Stomach smooth muscle (tissue), 2 donors: Measurements from ENCODE around the gene PLXNB2.

Source experiments
- H3K27ac ChIP-seq: one replicate; pipeline ENCODE4 v1.7.0; 2013; ENCODE audit warnings: mild to moderate bottlenecking, low read length, inconsistent platforms
- H3K27me3 ChIP-seq, 2 donors: one replicate each; pipeline ENCODE4 v1.7.0; 2013; ENCODE audit warnings: low read length in 2 of 2; ENCODE audit not compliant: insufficient read depth in 2 of 2, control insufficient read depth in 1 of 2
- H3K36me3 ChIP-seq, 2 donors: one replicate each; pipeline ENCODE4 v1.7.0; 2013; ENCODE audit warnings: low read length in 2 of 2; ENCODE audit not compliant: control insufficient read depth in 2 of 2, insufficient read depth in 2 of 2
- H3K4me1 ChIP-seq: one replicate; pipeline ENCODE4 v1.7.0; 2013; ENCODE audit warnings: low read length; ENCODE audit not compliant: control insufficient read depth, insufficient read depth
- H3K4me3 ChIP-seq, 2 donors: one replicate each; pipeline ENCODE4 v1.7.0; 2013; ENCODE audit warnings: low read length in 2 of 2
- H3K9ac ChIP-seq, 2 donors: one replicate each; pipeline ENCODE4 v1.7.0; 2013; ENCODE audit warnings: low read length in 2 of 2, mild to moderate bottlenecking in 1 of 2
- H3K9me3 ChIP-seq, 2 donors: one replicate each; pipeline ENCODE4 v1.7.0; 2013; ENCODE audit warnings: low read length in 2 of 2; ENCODE audit not compliant: control insufficient read depth in 2 of 2
- donor health status: healthy.
- donor health status: Pancreatic carcinoma.

The PLXNB2 gene

DNA sequence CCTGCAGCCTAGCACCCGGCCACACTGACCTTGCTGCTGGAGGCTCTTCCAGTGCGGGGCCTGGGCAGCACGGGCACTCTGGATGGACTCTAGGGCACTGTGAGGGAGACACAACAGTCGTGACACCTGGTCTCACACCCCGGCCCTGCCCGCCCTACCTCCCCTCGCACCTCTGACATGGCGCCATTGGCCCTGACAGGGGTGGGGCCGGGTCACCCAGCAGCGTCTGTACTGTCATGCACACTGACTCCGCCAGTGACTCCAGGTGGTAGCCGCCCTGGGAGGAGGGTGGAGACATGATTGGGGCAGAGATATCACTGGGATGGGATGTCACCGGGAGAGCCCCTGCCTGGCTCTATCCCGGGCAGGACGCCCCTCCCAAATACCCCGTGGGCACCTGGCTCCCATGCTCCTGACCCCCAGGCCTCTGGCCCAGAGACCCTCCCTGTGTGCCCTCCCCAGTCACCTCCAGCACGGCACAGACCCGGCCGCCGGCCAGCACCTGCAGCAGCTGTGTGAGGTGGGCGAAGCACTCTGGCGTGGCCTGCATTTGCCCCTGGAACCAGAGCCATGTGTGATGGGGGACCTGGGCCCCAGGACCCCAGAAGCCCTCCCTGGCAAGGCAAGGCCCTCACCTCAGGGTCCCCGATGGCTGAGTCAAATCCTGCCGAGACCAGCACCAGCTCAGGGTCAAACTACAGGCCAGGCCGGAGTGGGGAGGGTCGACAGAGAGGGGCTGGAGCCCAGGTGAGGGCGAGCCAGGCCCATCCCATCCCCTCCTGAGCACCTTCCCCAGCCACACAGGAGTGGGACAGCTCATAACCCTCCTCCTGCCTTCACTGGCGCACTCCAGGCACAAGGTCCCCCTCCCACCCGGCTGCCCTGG lies 59.0 kb downstream of the PLXNB2 start:
- H3K4me1 ChIP-seq, result peaks cover 51% of the 10 kb centered on the region
- no peak overlapping the region for H3K27ac ChIP-seq
- H3K36me3 ChIP-seq, result peaks cover 8 to 12% of the 10 kb centered on the region in 2 donors
- H3K4me3 ChIP-seq, result no peak overlapping the region
- H3K27me3 ChIP-seq, result no peaks in the 10 kb centered on the region
- no peak overlapping the region for H3K9ac ChIP-seq
- no peaks in the 10 kb centered on the region for H3K9me3 ChIP-seq

DNA sequence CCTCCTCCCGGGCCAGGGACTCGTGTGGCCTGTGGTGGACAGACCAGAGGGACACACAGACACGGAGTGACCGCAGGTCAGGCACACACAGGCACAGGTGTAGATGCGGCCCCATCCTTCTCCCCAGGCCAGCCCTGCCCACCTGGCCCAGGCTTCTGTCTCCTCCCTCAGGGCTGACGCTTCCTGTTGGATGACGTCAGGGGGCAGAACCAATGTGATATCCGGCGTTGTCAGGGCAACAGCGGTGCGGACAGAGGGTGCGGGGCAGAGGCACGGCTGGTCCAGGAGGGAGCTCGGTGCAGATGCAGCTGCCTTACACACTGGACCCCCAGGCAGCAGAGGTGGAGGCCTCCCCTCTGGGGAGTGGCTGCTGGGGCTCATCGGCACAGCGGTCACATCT lies 59.7 kb downstream of the PLXNB2 start:
- no peaks in the 10 kb centered on the region for H3K27me3 ChIP-seq
- no peaks in the 10 kb centered on the region for H3K9me3 ChIP-seq
- H3K27ac ChIP-seq, result no peak overlapping the region
- no peak overlapping the region for H3K4me3 ChIP-seq
- peaks cover 52% of the 10 kb centered on the region for H3K4me1 ChIP-seq
- no peak overlapping the region for H3K9ac ChIP-seq
- peaks cover 8 to 12% of the 10 kb centered on the region in 2 donors for H3K36me3 ChIP-seq

DNA sequence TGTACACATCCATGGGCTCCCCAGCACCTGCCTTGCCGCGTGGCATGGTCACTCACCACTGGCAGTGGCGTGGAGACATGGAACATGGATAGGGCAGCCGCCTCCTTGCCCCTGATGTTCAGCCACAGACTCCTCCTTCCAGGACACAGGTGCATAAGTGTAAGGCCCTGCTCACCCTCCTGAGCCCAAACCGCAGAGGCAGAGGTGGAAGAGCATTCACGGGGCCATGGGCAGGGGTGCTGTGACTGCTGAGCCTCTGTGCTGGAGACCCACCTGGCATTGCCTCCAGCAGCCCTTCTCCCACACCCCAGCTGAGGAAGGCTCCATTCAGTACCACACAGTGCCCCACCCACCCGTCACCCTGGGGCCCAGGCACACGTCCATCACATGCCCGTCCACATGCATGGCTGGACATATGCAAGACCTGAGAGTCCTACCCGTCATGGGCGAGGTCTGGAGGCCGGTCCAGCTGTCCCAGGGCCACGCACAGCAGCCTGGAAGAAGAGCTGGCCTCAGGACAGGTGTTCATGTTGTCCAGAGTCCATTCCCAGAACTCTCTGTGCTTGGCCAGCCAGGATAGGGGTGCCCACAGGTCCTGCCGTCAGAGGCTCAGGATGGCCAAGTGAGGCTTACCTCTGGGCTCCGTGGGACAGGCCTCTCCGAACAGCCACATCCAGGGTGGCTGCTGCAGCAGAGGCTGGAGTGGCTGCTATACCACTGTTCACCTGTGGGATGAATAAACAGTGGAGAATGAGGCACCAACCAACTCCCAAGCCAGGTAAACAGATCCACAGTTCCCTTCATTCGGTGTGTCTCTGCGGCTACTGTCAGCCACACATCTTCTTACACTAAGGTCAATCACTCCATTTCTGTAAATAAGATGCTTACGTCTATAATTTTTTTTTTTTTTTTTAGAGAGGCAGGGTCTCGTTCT lies 60.9 kb downstream of the PLXNB2 start:
- Histone ChIP-seq H3K4me3 (peak overlapping the region in 1 of 2 donors; percentile 97), H3K9ac (no peak overlapping the region), H3K27me3 (no peaks in the 10 kb centered on the region), H3K4me1 (peaks cover 53% of the 10 kb centered on the region), H3K36me3 (peaks cover 8 to 12% of the 10 kb centered on the region in 2 donors), H3K9me3 (no peaks in the 10 kb centered on the region), H3K27ac (no peak overlapping the region)

DNA sequence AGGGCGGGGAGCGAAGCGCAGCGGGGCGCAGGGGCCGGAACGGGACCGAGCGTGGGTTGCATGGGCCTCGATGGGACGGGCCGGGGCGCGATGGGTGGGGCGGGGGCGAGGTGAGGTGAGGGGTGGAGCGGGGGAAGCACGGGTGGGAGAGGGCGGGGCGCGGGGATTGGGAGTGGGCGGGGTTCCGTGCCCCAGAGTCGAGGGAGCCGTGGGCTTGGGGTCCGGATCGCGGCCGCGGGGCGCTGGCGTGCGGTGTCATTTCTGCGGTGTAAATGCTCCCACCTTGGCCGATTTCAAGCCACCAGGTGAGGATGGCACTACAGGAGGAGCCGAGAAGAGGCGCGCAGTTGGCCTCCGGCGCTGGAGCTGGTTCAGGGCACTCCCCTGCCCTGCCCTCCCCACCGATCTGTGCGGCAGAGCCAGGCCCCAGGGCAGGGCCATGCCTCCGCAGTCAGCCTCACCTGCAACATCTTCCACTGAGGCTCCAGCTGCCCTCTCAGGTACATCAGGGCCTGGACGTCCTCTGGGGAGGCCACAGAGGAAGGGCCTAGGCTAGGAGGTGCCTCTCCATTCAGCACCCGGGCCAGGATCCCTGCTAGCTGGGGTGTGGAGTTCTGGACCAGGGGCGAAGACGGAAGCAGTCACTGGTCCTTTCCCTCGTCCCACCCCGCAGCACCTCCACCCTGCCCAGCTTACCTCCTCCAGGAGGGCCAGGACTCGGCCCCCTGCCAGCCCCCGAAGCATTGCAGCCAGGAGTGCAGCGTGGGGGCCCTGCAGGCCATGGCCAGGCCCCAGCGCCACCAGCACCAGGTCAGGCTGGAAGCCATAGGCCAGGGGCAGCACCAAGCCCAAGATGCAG lies 62.0 kb downstream of the PLXNB2 start:
- Histone ChIP-seq H3K4me3 (peak overlapping the region; percentile 87 to 97), H3K9ac (peak overlapping the region; percentile 92 to 96), H3K9me3 (no peaks in the 10 kb centered on the region), H3K27ac (peak overlapping the region; percentile 90), H3K27me3 (no peaks in the 10 kb centered on the region), H3K4me1 (peaks cover 50% of the 10 kb centered on the region), H3K36me3 (peaks cover 8 to 13% of the 10 kb centered on the region in 2 donors)

DNA sequence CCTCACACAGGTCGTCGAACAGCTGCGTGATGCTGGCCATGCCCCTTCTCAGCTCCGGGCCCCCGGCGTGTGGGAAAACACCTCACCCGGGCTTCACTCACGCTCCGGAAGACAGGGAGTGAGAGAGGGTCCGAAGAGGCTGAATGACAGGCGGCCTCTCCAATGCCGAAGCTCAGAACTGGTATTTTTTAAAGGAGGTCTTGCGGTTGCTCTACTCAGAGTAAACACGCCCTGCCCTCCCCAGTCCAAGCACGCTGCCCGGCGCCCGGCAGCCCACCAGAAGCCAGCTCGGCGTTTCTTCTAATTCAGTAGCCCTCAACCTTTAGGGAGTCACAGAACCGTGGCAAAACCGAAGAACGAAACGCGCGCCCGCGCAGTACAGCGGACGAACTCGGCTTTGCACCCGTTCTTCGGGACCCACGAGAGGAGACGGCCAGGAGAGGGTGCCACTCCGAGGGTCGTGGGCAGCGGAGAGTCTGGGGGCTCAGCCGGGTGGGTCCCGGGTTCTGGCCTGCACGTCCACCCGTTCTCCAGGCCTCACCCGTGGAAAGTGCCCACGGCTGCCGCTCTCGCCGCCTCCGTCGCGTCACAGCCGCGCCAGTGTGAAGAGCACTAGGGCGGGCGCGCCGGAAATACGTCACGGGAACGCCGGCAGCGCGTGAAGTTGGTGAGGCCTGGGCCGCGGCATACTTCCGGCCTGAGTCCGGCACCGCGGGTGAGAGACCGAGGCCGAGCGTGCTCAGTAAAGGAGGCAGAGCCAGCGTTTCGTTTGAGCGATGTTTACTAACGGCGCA lies 62.8 kb downstream of the PLXNB2 start, which contains the start of gene TUBGCP6:
TSS of gene TUBGCP6 (minus strand) at position 604 of the 794 bp plus-strand sequence. CDS start at position 40, 564 bp downstream.
- Histone ChIP-seq H3K9ac (peak within 1 kb of the TSS; percentile 92 to 96), H3K27ac (peak within 1 kb of the TSS; percentile 90), H3K27me3 (no peaks in the 10 kb centered on the region), H3K36me3 (peaks cover 13 to 21% of the 10 kb centered on the region in 2 donors), H3K9me3 (no peaks in the 10 kb centered on the region), H3K4me1 (peaks cover 42% of the 10 kb centered on the region), H3K4me3 (peak within 1 kb of the TSS; percentile 87 to 97)

DNA sequence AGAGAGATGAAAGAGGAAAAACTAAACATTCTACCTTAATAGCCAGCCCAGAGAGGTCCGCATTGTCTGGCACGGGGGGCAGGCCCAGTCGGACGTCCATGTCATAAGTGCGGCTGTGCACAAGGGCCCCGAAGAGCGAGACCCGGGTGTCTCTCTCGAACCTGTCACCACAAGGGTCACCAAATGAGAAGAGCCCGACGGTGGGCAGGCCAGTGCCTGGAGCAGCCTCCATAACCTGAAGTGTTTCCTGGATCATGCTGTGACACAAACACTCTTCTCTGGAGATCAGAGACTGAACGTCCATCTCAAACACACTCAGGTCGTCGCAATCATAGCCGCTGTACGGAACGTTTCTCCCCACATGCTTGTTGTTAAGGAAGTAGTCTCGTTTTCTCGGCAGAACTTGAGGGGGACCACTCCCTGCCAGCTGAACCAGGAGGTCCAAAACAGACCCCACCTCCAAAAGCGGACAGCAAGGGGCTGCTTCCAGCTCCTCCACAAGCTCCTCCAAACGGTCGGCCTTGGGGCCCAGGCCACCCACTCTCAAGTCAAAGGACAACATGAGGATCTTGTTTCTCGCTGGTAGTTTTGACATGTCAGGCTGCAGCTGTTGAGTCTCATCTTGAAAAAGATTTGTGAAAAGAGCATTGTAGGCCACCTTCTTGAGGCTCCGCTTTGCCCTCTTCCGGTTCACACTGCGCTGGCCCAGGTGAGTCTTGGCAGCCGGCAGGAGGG lies 63.6 kb downstream of the PLXNB2 start:
- Histone ChIP-seq H3K4me3 (peak overlapping the region; percentile 87 to 97), H3K9me3 (no peaks in the 10 kb centered on the region), H3K9ac (peak overlapping the region; percentile 92 to 96), H3K27ac (peak overlapping the region; percentile 90), H3K36me3 (peaks cover 13 to 23% of the 10 kb centered on the region in 2 donors), H3K27me3 (no peaks in the 10 kb centered on the region), H3K4me1 (peaks cover 40% of the 10 kb centered on the region)

DNA sequence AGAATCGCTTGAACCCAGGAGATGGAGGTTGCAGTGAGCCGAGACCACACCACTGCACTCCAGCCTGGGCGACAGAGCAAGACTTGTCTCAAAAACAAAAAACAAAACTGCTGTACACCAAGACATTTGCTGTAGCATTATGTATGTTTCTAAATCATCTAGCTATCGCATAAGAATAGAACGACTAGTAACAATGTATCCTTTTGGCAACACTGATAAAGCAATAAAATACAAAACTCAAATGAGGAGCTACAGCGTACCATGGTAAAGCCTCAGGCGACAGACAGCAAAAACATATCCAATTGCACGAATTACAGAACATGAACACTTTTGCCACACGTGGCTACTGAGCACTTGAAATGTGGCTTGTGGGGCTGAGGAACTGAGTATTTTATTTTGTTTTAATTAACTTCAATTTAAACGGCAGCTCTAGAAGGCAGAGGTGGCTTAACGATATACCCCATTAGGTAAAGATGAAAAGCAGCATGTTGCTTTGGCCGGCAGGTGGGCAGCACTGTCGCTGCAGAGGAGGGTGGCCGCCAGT lies 65.0 kb downstream of the PLXNB2 start:
- Histone ChIP-seq H3K9ac (peak overlapping the region; percentile 0 to 20), H3K27me3 (no peaks in the 10 kb centered on the region), H3K4me3 (peak overlapping the region; percentile 42 to 97), H3K36me3 (peaks cover 13 to 21% of the 10 kb centered on the region in 2 donors), H3K27ac (no peak overlapping the region), H3K9me3 (no peaks in the 10 kb centered on the region), H3K4me1 (peaks cover 40% of the 10 kb centered on the region)

DNA sequence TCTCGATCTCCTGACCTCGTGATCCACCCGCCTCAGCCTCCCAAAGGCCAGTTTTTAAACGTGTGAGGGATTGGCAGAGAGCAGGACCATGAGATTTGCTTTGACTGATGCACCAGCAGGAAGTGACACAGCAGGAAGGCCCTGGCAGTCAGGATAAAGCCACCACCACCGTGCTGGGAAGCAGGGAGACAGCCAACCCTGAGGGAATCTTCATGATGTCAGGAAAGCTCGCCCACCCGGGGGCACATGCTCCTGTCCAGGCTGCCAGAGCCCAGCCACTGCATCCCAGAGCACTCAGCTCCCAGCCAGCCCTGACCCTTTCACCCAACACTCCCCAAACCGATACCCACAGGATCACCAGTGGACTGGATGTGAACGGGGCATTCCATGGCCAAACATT lies 68.7 kb downstream of the PLXNB2 start:
- Histone ChIP-seq H3K4me3 (no peak overlapping the region), H3K4me1 (peaks cover 17% of the 10 kb centered on the region), H3K36me3 (peaks cover 5 to 18% of the 10 kb centered on the region in 2 donors), H3K27ac (no peak overlapping the region), H3K9ac (no peak overlapping the region), H3K9me3 (no peaks in the 10 kb centered on the region), H3K27me3 (no peaks in the 10 kb centered on the region)
